ENCODE results near the gene ALKBH6. TPM values are rescaled to one million over a fixed set of nuclear protein-coding genes. Genes with fewer than 3 reads are reported as not detected.

ALKBH6 gene
- total RNA-seq, 3 donors from 2014 or later (not counting 1 experiment from before 2014, with no cell fraction given): 39.0 to 57.3 (median 48.1) TPM

DNA sequence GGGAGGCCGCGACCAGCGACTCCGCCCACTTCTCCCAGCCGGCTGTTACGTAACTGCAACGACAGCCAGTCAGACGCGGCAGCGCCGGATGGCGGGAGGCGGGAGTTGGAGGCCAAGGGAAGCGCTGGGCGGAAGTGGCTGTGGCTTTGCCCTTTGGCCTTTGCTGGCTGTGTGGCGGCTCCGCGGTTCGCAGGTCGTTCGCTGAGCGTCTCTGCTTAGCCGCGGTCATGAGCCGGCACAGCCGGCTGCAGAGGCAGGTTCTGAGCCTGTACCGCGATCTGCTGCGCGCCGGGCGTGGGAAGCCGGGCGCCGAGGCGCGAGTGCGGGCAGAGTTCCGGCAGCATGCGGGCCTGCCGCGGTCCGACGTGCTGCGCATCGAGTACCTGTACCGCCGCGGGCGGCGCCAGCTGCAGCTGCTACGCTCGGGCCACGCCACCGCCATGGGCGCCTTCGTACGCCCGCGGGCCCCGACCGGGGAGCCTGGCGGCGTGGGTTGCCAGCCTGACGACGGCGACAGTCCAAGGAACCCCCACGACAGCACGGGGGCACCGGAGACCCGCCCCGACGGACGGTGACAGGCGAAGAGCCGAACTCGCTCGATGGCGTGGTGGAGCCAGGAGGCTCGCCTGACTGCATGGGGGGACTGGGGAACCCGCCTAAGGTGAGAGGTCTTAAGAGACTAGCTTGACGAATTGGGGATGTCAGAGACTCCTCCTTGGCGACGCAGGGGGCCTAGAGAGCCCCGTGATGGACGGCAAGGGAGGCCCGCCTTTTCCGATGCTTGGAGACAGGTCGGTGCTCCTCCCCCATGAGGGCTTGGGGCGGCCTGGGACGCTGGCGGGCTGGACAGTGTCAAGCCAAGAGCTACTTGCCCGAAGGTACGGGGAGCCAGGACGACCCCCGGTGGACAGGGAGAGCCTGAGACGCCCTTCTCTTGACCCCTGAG is 18.7 kb downstream of the ALKBH6 start, which contains the start of gene SDHAF1:
SDHAF1 (plus strand) TSS at position 141 of the 946 bp plus-strand sequence; CDS start at position 228, 87 bp downstream.
- ATAC-seq: peak; percentile 89 to 94 (median 91)

GRCh38 chr19:35993923-35994598 is 20.0 kb downstream of the ALKBH6 start:
- Histone ChIP-seq H3K4me3 (ENCODE audit: low read length) (no peak overlapping the region), H3K9me3 (ENCODE audit: control insufficient read depth, insufficient read depth, low read length) (no peaks in the 10 kb centered on the region), H3K27me3 (ENCODE audit: control insufficient read depth, insufficient read depth, low read length) (no peaks in the 10 kb centered on the region), H3K36me3 (ENCODE audit: control insufficient read depth, insufficient read depth, low read length) (peaks cover 8% of the 10 kb centered on the region), H3K4me1 (ENCODE audit: control insufficient read depth, insufficient read depth, low read length) (peaks cover 26% of the 10 kb centered on the region), H3K27ac (ENCODE audit: low read length) (no peak overlapping the region)
- Mint-ChIP-seq H3K27me3 (ENCODE audit: low read depth in 2 of 2) (peaks cover 0 to 3% of the 10 kb centered on the region in 2 donors), H3K27ac (peak overlapping the region; percentile 91 to 95), H3K4me3 (peak overlapping the region; percentile 73), H3K9me3 (no peaks in the 10 kb centered on the region), H3K4me1 (peaks cover 12 to 30% of the 10 kb centered on the region in 2 donors), H3K36me3 (no peaks in the 10 kb centered on the region)
- TF ChIP-seq, protein P1, sequence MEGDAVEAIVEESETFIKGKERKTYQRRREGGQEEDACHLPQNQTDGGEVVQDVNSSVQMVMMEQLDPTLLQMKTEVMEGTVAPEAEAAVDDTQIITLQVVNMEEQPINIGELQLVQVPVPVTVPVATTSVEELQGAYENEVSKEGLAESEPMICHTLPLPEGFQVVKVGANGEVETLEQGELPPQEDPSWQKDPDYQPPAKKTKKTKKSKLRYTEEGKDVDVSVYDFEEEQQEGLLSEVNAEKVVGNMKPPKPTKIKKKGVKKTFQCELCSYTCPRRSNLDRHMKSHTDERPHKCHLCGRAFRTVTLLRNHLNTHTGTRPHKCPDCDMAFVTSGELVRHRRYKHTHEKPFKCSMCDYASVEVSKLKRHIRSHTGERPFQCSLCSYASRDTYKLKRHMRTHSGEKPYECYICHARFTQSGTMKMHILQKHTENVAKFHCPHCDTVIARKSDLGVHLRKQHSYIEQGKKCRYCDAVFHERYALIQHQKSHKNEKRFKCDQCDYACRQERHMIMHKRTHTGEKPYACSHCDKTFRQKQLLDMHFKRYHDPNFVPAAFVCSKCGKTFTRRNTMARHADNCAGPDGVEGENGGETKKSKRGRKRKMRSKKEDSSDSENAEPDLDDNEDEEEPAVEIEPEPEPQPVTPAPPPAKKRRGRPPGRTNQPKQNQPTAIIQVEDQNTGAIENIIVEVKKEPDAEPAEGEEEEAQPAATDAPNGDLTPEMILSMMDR (IDR thresholded peaks at IDR 0.05): no peak
- DNase-seq: peak in 1 of 2 donors; percentile 27
- no peak for ATAC-seq
- intact Hi-C loops (cut with micrococcal nuclease): loop anchor here (10.0 kb wide), 1 partner anchor 121 kb away; the partner anchor contains the start of genes OVOL3, POLR2I and TBCB
- 53% methylated on average over 49 of the region's 49 CpGs for WGBS (ENCODE audit: insufficient coverage)

More for the DNA sequence above, 18.7 kb downstream of the ALKBH6 start, which contains the start of gene SDHAF1:
- intact Hi-C loops (cut with micrococcal nuclease): loop anchor here (1.0 to 10.0 kb wide), 3 partner anchors 19 to 119 kb away; partner anchors contain the start of genes ALKBH6, OVOL3, POLR2I and TBCB
- H3K27ac Mint-ChIP-seq: peak within 1 kb of the TSS; percentile 91 to 95
- no peaks in the 10 kb centered on the region for H3K9me3 ChIP-seq (ENCODE audit: control insufficient read depth, insufficient read depth, low read length)
- peaks cover 12 to 30% of the 10 kb centered on the region in 2 donors for H3K4me1 Mint-ChIP-seq
- H3K4me1 ChIP-seq (ENCODE audit: control insufficient read depth, insufficient read depth, low read length): peaks cover 26% of the 10 kb centered on the region
- peaks cover 8% of the 10 kb centered on the region for H3K36me3 ChIP-seq (ENCODE audit: control insufficient read depth, insufficient read depth, low read length)
- H3K27ac ChIP-seq (ENCODE audit: low read length): peak within 1 kb of the TSS; percentile 83
- peak within 1 kb of the TSS; percentile 96 for H3K4me3 Mint-ChIP-seq
- H3K36me3 Mint-ChIP-seq: no peaks in the 10 kb centered on the region
- TF ChIP-seq, protein P1 (IDR thresholded peaks at IDR 0.05): no peak
- no peaks in the 10 kb centered on the region for H3K9me3 Mint-ChIP-seq
- H3K27me3 Mint-ChIP-seq (ENCODE audit: low read depth in 2 of 2): no peaks in the 10 kb centered on the region
- peak; percentile 88 to 95 for DNase-seq
- H3K4me3 ChIP-seq (ENCODE audit: low read length): peak within 1 kb of the TSS; percentile 59
- no peaks in the 10 kb centered on the region for H3K27me3 ChIP-seq (ENCODE audit: control insufficient read depth, insufficient read depth, low read length)
- under 1% methylated on average over 97 of the region's 97 CpGs for WGBS (ENCODE audit: insufficient coverage)

DNA sequence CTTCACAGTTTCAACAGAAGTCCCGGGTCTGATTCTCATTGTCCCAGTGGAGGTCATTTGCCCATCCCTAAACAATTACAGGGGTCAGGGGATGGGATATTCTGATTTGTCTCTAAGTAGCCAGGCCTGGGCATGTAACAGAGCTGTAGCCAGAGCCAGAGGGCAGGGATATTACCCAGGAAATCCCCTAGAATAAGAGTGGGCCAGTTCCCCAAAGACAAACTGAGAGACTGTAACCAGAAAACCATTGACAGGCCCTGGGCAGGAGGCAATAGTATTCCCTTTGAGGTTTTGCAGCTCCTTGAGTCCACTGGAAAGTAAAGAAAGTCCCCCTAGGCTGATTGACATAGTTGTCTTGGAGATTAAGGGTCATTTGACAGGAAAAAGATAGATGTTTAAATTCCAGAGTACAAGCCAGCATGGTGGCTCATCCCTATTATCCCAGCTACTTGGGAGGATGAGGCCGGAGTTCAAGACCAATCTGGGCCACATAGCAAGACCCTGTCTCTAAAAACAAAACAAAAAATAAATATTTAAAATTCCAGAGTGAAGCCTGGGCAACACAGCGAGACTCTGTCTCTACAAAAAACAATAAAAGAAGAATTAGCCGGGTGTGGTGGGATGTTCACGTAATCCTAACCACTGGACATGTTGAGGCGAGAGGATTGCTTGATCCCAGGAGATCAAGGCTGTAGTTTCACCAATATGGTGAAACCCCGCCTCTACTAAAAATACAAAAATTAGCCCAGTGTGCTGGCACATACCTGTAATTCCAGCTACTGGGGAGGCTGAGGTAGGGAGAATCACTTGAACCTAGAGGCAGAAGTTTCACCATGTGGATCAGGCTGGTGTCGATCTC is 20.9 kb downstream of the ALKBH6 start:
- H3K4me1 ChIP-seq (ENCODE audit: control insufficient read depth, insufficient read depth, low read length): peaks cover 26% of the 10 kb centered on the region
- Mint-ChIP-seq H3K36me3 (no peaks in the 10 kb centered on the region), H3K27me3 (ENCODE audit: low read depth in 2 of 2) (peaks cover 3 to 7% of the 10 kb centered on the region in 2 donors), H3K4me3 (peak overlapping the region; percentile 53), H3K4me1 (peaks cover 12 to 30% of the 10 kb centered on the region in 2 donors), H3K9me3 (no peaks in the 10 kb centered on the region), H3K27ac (peak overlapping the region in 1 of 2 donors; percentile 24)
- TF ChIP-seq, protein P1 (IDR thresholded peaks at IDR 0.05): no peak
- H3K4me3 ChIP-seq (ENCODE audit: low read length): no peak overlapping the region
- ATAC-seq (no peak), DNase-seq (no peak)
- no peak overlapping the region for H3K27ac ChIP-seq (ENCODE audit: low read length)
- H3K36me3 ChIP-seq (ENCODE audit: control insufficient read depth, insufficient read depth, low read length): peaks cover 2% of the 10 kb centered on the region
- WGBS (ENCODE audit: insufficient coverage): over 99% methylated on average over 7 of the region's 8 CpGs
- H3K9me3 ChIP-seq (ENCODE audit: control insufficient read depth, insufficient read depth, low read length): no peaks in the 10 kb centered on the region
- H3K27me3 ChIP-seq (ENCODE audit: control insufficient read depth, insufficient read depth, low read length): no peaks in the 10 kb centered on the region
- intact Hi-C loops (cut with micrococcal nuclease): loop anchor here (10.0 kb wide), 1 partner anchor 122 kb away; the partner anchor contains the start of genes OVOL3, POLR2I and TBCB

Measured in natural killer cell (primary cell).